Activated T-helper 17 cell treated with anti-CD3 and anti-CD28 coated beads, Interleukin-2, amount 50 U/mL, for 72 hours (primary cell): ENCODE results near the gene RGPD6. TPM values are rescaled to one million over a fixed set of nuclear protein-coding genes. Genes with fewer than 3 reads are reported as not detected.
"Not testable (repeated sequence)": the region's sequence is repeated elsewhere in the genome, so short reads cannot be mapped to it uniquely, and the experiment has no call there.

Experiments
- ATAC-seq: fragments of 150-1000 bp; cut with Tn5 transposase; replicated peaks from 2 replicates; pipeline ENCODE4 v1.10.0; 2021; ENCODE audit warnings: mild to moderate bottlenecking, moderate library complexity
- H3K27ac Mint-ChIP-seq: one replicate; pipeline ENCODE4 v1.8.0; 2022; ENCODE audit warnings: mixed read lengths
- H3K27me3 Mint-ChIP-seq: one replicate; pipeline ENCODE4 v1.8.0; 2022; ENCODE audit warnings: mixed read lengths
- H3K36me3 Mint-ChIP-seq: one replicate; pipeline ENCODE4 v1.8.0; 2022; ENCODE audit warnings: low read depth, mild to moderate bottlenecking, mixed read lengths
- H3K4me1 Mint-ChIP-seq: one replicate; pipeline ENCODE4 v1.8.0; 2022; ENCODE audit warnings: mixed read lengths
- H3K4me3 Mint-ChIP-seq: one replicate; pipeline ENCODE4 v1.8.0; 2022; ENCODE audit warnings: mild to moderate bottlenecking, mixed read lengths
- H3K9me3 Mint-ChIP-seq: one replicate; pipeline ENCODE4 v1.8.0; 2022; ENCODE audit warnings: mixed read lengths
- total RNA-seq, 2 donors: library from RNA; stranded (reverse); gene quantifications; one replicate each; pipeline ENCODE4 v1.2.3, GENCODE V29; 2022

Gene RGPD6
- total RNA-seq, 2 donors from 2014 or later = 12.5 to 16.1 TPM

GRCh38 chr2:110465312-110465711 lies 111.7 kb downstream of the RGPD6 start:
- not testable (repeated sequence) for H3K36me3 Mint-ChIP-seq, H3K4me1 Mint-ChIP-seq, H3K9me3 Mint-ChIP-seq, H3K27me3 Mint-ChIP-seq, H3K4me3 Mint-ChIP-seq, H3K27ac Mint-ChIP-seq
- peak; percentile 67 for ATAC-seq

Other genes with a start within 250 kb of the RGPD6 start
- gene LIMS4, start 104.4 kb downstream of the RGPD6 start, total RNA-seq = 1 to 10 TPM in 1 of 2 donors, under 1 TPM in 1; 0.43 to 2.9 TPM
- gene BUB1, start 100.8 kb upstream of the RGPD6 start, total RNA-seq = 100 to 1,000 TPM in 1 of 2 donors, 10 to 100 TPM in 1; 94.7 to 103 TPM
- under 1 TPM in 1 of 2 donors, not detected in 1; 0.34 TPM for gene ACOXL, start 155.4 kb upstream of the RGPD6 start, total RNA-seq